Measurements from ENCODE around the gene DOK6. TPM values are rescaled to one million over a fixed set of nuclear protein-coding genes. Genes with fewer than 3 reads are reported as not detected.

Gene DOK6
- total RNA-seq, 1 donor from 2014 or later: 0.67 TPM

DNA sequence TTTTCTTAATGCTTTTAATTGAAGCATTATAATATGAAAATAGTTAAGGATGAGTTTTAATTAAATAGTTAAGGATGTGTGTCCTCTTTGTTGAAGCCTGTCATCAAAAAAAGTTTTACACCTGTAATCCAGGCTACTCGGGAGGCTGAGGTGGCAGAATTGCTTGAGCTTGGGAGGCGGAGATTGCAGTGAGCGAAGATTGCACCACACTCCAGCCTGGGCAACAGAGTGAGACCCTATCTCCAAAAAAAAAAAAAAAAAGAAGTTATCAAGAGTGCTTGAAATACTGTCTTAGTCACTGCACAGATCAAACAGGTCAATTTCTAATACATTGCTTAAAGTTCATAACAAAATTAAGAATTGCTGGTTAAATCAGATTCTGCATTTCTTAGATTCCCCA, 353.4 kb downstream of the DOK6 start:
- DNase-seq (ENCODE audit: low read depth): no peak
- no peak overlapping the region for H3K4me3 ChIP-seq (ENCODE audit: low read depth, low read length)
- TF ChIP-seq, protein P1, sequence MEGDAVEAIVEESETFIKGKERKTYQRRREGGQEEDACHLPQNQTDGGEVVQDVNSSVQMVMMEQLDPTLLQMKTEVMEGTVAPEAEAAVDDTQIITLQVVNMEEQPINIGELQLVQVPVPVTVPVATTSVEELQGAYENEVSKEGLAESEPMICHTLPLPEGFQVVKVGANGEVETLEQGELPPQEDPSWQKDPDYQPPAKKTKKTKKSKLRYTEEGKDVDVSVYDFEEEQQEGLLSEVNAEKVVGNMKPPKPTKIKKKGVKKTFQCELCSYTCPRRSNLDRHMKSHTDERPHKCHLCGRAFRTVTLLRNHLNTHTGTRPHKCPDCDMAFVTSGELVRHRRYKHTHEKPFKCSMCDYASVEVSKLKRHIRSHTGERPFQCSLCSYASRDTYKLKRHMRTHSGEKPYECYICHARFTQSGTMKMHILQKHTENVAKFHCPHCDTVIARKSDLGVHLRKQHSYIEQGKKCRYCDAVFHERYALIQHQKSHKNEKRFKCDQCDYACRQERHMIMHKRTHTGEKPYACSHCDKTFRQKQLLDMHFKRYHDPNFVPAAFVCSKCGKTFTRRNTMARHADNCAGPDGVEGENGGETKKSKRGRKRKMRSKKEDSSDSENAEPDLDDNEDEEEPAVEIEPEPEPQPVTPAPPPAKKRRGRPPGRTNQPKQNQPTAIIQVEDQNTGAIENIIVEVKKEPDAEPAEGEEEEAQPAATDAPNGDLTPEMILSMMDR (IDR thresholded peaks at IDR 0.05; ENCODE audit: insufficient read depth, low read length, poor library complexity, severe bottlenecking): no peak

DNA sequence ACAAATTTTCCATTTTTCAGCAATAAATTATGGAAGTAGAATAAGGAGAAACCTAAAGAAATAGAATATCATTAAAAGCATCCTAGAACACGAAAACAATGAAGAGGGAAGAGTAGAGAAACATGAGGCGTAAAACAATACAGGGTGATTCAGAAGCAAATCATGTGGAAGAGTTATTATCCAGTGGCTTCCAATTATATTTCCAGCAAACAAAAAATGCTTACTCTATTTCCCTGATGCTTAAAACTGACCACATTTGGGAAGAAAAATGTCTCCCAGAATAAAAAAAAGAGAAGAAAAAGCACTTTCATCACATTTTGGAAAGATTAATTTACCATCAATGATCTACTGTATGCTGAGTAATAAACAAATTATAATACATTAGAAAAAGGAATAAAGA, 354.4 kb downstream of the DOK6 start:
- Histone ChIP-seq H3K36me3 (ENCODE audit: control insufficient read depth, insufficient read depth, low read length) (no peaks in the 10 kb centered on the region), H3K27me3 (ENCODE audit: control insufficient read depth, insufficient read depth, low read length) (no peaks in the 10 kb centered on the region), H3K4me3 (ENCODE audit: low read depth, low read length) (no peak overlapping the region)
- no peak for DNase-seq (ENCODE audit: low read depth)
- TF ChIP-seq, protein P1 (IDR thresholded peaks at IDR 0.05; ENCODE audit: insufficient read depth, low read length, poor library complexity, severe bottlenecking): no peak

More for the DNA sequence above, 353.4 kb downstream of the DOK6 start:
- Histone ChIP-seq H3K27me3 (ENCODE audit: control insufficient read depth, insufficient read depth, low read length) (no peaks in the 10 kb centered on the region), H3K36me3 (ENCODE audit: control insufficient read depth, insufficient read depth, low read length) (no peaks in the 10 kb centered on the region)

DNA sequence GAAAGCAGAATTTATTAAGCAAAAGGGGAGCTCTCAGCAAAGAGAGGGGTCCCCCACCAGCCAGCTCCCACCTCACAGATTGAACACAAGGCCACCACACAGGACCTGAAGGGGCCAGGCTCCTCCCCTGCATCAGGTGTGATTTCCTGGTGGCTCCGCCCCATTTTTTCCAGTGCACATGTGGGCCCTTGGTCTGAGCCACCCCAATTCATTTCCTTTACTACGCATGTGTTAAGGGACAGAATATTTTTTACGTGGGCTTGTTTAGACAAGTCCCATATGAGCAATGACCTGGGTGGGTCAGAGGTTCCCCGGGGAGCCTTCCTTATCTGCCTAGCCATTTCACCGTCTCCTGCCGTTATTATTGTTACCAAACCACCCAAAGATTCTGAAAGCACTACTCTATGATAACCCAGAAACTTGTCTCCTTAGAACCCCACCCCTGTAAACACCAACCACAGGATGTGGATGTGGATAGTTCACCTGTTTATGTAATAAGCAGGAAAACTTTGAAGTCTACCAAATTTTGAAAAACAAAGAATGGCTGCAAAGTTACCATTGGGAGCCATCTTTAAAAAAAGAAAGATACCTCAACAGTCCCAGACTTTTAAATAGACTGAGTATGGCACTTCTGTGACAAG, 355.3 kb downstream of the DOK6 start:
- TF ChIP-seq, protein P1 (IDR thresholded peaks at IDR 0.05; ENCODE audit: insufficient read depth, low read length, poor library complexity, severe bottlenecking): no peak
- Histone ChIP-seq H3K36me3 (ENCODE audit: control insufficient read depth, insufficient read depth, low read length) (no peaks in the 10 kb centered on the region), H3K4me3 (ENCODE audit: low read depth, low read length) (no peak overlapping the region), H3K27me3 (ENCODE audit: control insufficient read depth, insufficient read depth, low read length) (no peaks in the 10 kb centered on the region)
- no peak for DNase-seq (ENCODE audit: low read depth)

DNA sequence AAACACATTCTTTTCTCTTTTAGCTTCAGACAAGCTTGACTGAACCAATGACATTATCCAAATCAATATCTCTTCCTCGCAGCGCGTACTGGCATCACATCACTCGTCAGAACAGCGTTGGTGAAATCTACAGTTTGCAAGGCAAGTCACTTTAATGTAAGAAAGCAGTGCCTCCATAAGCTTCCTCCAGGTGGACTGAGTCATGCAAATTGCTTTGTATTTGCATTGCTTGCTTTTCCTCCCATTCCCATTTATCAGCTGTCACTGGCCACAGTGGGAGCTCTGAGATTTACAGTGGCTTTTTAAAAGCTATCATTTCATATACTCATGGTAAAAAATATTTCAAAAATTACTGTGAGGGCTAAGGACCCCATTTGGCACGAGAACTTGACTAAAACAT, 357.0 kb downstream of the DOK6 start:
- Histone ChIP-seq H3K36me3 (ENCODE audit: control insufficient read depth, insufficient read depth, low read length) (no peaks in the 10 kb centered on the region), H3K27me3 (ENCODE audit: control insufficient read depth, insufficient read depth, low read length) (no peaks in the 10 kb centered on the region), H3K4me3 (ENCODE audit: low read depth, low read length) (no peak overlapping the region)
- TF ChIP-seq, protein P1 (IDR thresholded peaks at IDR 0.05; ENCODE audit: insufficient read depth, low read length, poor library complexity, severe bottlenecking): no peak
- no peak for DNase-seq (ENCODE audit: low read depth)

DNA sequence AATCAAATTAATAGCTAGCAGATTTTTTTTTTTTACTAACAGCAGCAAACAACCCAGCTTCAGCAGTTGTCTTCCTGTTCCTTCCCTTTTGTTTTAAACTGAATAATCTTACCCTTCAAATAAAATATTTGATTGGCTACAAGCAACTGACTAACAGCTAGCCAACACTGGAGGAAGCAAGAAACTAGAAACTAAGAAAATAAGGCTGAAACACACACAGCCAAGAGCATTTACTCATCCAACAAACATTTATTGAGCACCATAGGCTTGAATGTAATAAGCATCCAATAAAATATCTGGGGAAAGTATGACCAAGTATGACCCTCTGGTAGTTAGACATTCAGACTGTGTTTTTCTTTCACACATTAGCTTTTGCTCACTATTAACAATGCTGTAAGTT, 357.8 kb downstream of the DOK6 start:
- no peaks in the 10 kb centered on the region for H3K27me3 ChIP-seq (ENCODE audit: control insufficient read depth, insufficient read depth, low read length)
- DNase-seq (ENCODE audit: low read depth): no peak
- H3K36me3 ChIP-seq (ENCODE audit: control insufficient read depth, insufficient read depth, low read length): no peaks in the 10 kb centered on the region
- H3K4me3 ChIP-seq (ENCODE audit: low read depth, low read length): no peak overlapping the region
- TF ChIP-seq, protein P1 (IDR thresholded peaks at IDR 0.05; ENCODE audit: insufficient read depth, low read length, poor library complexity, severe bottlenecking): no peak

DNA sequence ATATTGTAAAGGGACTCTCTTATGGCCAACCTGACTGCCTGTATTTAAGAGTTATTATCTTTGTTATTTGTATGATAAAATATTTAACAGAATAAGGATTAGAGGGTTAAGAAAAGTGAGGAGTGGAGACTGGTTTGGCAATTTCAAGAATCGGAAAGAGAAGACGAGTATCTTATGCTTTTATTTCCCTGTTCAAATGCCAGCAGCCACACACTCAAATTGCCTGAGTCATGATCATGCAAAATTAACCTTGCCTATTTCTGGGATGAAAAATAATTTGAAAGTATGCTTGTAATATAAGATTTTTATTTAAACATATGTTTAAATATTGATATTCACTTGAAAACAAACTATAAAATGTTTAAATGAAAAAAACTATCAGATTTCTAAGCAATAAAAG, 358.4 kb downstream of the DOK6 start:
- Histone ChIP-seq H3K36me3 (ENCODE audit: control insufficient read depth, insufficient read depth, low read length) (no peaks in the 10 kb centered on the region), H3K27me3 (ENCODE audit: control insufficient read depth, insufficient read depth, low read length) (no peaks in the 10 kb centered on the region), H3K4me3 (ENCODE audit: low read depth, low read length) (no peak overlapping the region)
- DNase-seq (ENCODE audit: low read depth): no peak
- TF ChIP-seq, protein P1 (IDR thresholded peaks at IDR 0.05; ENCODE audit: insufficient read depth, low read length, poor library complexity, severe bottlenecking): no peak

Data from kidney epithelial cell (primary cell).